ENCODE measurements around the gene CD4.

GRCh38 chr12:6754411-6754810, 34.9 kb upstream of the CD4 start:
- TF ChIP-seq CTCF (IDR thresholded peaks at IDR 0.05) = no peak
- no peak for TF ChIP-seq POLR2AphosphoS5 (IDR thresholded peaks at IDR 0.05)
